HCT116 (cell line): Measurements from ENCODE around the gene CERS2. TPM values are rescaled to one million over a fixed set of nuclear protein-coding genes. Genes with fewer than 3 reads are reported as not detected.

ENCODE experiments used
- ATAC-seq: fragments of 200-7000 bp; cut with Tn5 transposase; 2 replicates; pipeline ENCODE4 v1.9.1; 2020; ENCODE audit warnings: mild to moderate bottlenecking, moderate library complexity
- BruUV-seq: library from RNA; stranded (reverse); fragments of 400-500 nt; replicated peaks from 2 replicates; lab custom pipeline; 2021; lab: Mats Ljungman, UMichigan
- CTCF ChIA-PET: fragments of 300-600 bp; sonication (Branson Sonifier 250); formaldehyde crosslinking; loops from one replicate; lab custom pipeline; 2021; ENCODE audit warnings: antibody characterized with exemption; lab: Charles Lee
- POLR2A ChIA-PET: fragments of 300-600, 350-600 bp; sonication (Branson Sonifier 250); formaldehyde crosslinking; loops from one replicate; lab custom pipeline; 2021; ENCODE audit warnings: antibody characterized with exemption; lab: Charles Lee
- RAD21 ChIA-PET, 2 experiments: fragments of 300-600 bp; sonication (Branson Sonifier 250); formaldehyde crosslinking; loops; one replicate each; lab custom pipeline; 2023; ENCODE audit warnings: low total read pairs in 2 of 2; ENCODE audit not compliant: uncharacterized antibody in 2 of 2, unreplicated experiment in 2 of 2, low non-redundant PET in 1 of 2; lab: Charles Lee
- DNase-seq: peaks from one replicate; pipeline ENCODE4 v3.0.0-alpha.2; 2010; ENCODE audit warnings: low read depth, low spot score
- H2AFZ ChIP-seq: fragments of 200-600 bp; shearing (Covaris generic), sonication (generic); 2 replicates; pipeline ENCODE4 v1.6.1; 2017; ENCODE audit warnings: low read depth, mixed run types, mixed read lengths, antibody characterized with exemption, low read length; ENCODE audit not compliant: poor library complexity, severe bottlenecking
- H3K27ac ChIP-seq: 2 replicates; pipeline ENCODE4 v1.5.1; 2012; ENCODE audit warnings: low read depth, low read length
- H3K27me3 ChIP-seq: fragments of 200-600 bp; sonication (generic); 2 replicates; pipeline ENCODE4 v1.6.1; 2016; ENCODE audit warnings: mixed run types, low read length, mixed read lengths; ENCODE audit not compliant: insufficient read depth
- H3K36me3 ChIP-seq, 2 experiments: fragments of 200-500 bp in 1 of 2; fragments of 200-600 bp in 1 of 2; sonication (Bioruptor generic) in 1 of 2; sonication (generic) in 1 of 2; 2 replicates each; pipeline versions ENCODE4 v1.5.1 to v1.6.1; 2014 to 2016; ENCODE audit warnings: low read length in 2 of 2, inconsistent platforms in 1 of 2, mixed read lengths in 1 of 2, mixed run types in 1 of 2; ENCODE audit not compliant: insufficient read depth in 2 of 2, control insufficient read depth in 1 of 2
- H3K4me1 ChIP-seq, 2 experiments: fragments of 200-600 bp in 1 of 2; sonication (generic) in 1 of 2; 2 replicates each; pipeline versions ENCODE4 v1.5.1 to v1.6.1; 2012 to 2017; ENCODE audit warnings: low read length in 2 of 2, inconsistent platforms in 1 of 2, mild to moderate bottlenecking in 1 of 2, mixed read lengths in 1 of 2, mixed run types in 1 of 2, moderate library complexity in 1 of 2; ENCODE audit not compliant: insufficient read depth in 2 of 2, control insufficient read depth in 1 of 2
- H3K4me2 ChIP-seq: fragments of 200-600 bp; sonication (generic); 2 replicates; pipeline ENCODE4 v1.6.1; 2017; ENCODE audit warnings: mixed run types, low read length, mixed read lengths
- H3K4me3 ChIP-seq, 2 experiments: fragments of 200-600 bp in 1 of 2; sonication (generic) in 1 of 2; replicated peaks in 1 of 2; 2 replicates each; pipeline ENCODE4 v1.5.1; 2011 to 2016; ENCODE audit warnings: low read length in 2 of 2, control low read depth in 1 of 2, low read depth in 1 of 2, mild to moderate bottlenecking in 1 of 2, mixed read lengths in 1 of 2, mixed run types in 1 of 2
- H3K79me2 ChIP-seq: fragments of 200-600 bp; sonication (generic); 2 replicates; pipeline ENCODE4 v1.6.1; 2017; ENCODE audit warnings: mild to moderate bottlenecking, mixed run types, low read length, moderate library complexity, mixed read lengths; ENCODE audit not compliant: insufficient read depth
- H3K9ac ChIP-seq: fragments of 200-600 bp; sonication (generic); 2 replicates; pipeline ENCODE4 v1.6.1; 2016; ENCODE audit warnings: low read length, mixed read lengths
- H3K9me2 ChIP-seq: fragments of 200-600 bp; sonication (generic), shearing (Covaris generic); 2 replicates; pipeline ENCODE4 v1.6.1; 2017; ENCODE audit warnings: mixed run types, mild to moderate bottlenecking, moderate library complexity; ENCODE audit not compliant: insufficient read depth
- H3K9me3 ChIP-seq, 2 experiments: fragments of 200-500 bp in 1 of 2; fragments of 200-600 bp in 1 of 2; sonication (Bioruptor generic) in 1 of 2; sonication (generic) in 1 of 2; 2 replicates each; pipeline ENCODE4 v1.6.1; 2014 to 2017; ENCODE audit warnings: low read length in 2 of 2, mixed read lengths in 2 of 2, inconsistent platforms in 1 of 2, low read depth in 1 of 2, mild to moderate bottlenecking in 1 of 2, mixed run types in 1 of 2, moderate library complexity in 1 of 2; ENCODE audit not compliant: control insufficient read depth in 1 of 2, insufficient read depth in 1 of 2
- H4K20me1 ChIP-seq: fragments of 200-600 bp; sonication (generic), shearing (Covaris generic); 2 replicates; pipeline ENCODE4 v1.6.1; 2017; ENCODE audit warnings: mixed run types, mild to moderate bottlenecking, moderate library complexity; ENCODE audit not compliant: insufficient read depth
- CBX3 ChIP-seq: IDR thresholded peaks from 2 replicates; pipeline ENCODE4 v1.6.1; 2012; ENCODE audit warnings: low read depth
- ELF1 ChIP-seq: IDR thresholded peaks from 2 replicates; pipeline ENCODE4 v1.6.1; 2012; ENCODE audit warnings: low read depth, borderline replicate concordance
- EZH2 ChIP-seq: fragments of 200-600 bp; sonication (generic); IDR thresholded peaks from 2 replicates; pipeline ENCODE4 v1.6.1; 2017; ENCODE audit warnings: antibody characterized with exemption, mixed run types
- FOSL1 ChIP-seq: IDR thresholded peaks from 2 replicates; pipeline ENCODE4 v1.6.1; 2012; ENCODE audit warnings: low read depth
- POLR2A ChIP-seq: IDR thresholded peaks from 2 replicates; pipeline ENCODE4 v1.7.0; 2011; ENCODE audit warnings: borderline replicate concordance; ENCODE audit not compliant: insufficient read depth, insufficient read length; ENCODE audit errors: extremely low read depth
- POLR2AphosphoS5 ChIP-seq: IDR thresholded peaks from 2 replicates; pipeline ENCODE4 v1.6.1; 2011; ENCODE audit warnings: mild to moderate bottlenecking, low read depth, low read length, moderate library complexity
- SRF ChIP-seq: IDR thresholded peaks from 2 replicates; pipeline ENCODE4 v1.6.1; 2012; ENCODE audit warnings: low read depth
- YY1 ChIP-seq: IDR thresholded peaks from 2 replicates; pipeline ENCODE4 v1.6.1; 2011; ENCODE audit warnings: low read length, low read depth, moderate library complexity, mild to moderate bottlenecking; ENCODE audit not compliant: insufficient replicate concordance; ENCODE audit errors: extremely low read depth
- ZFX ChIP-seq: fragments of 450-650 bp; IDR thresholded peaks from 2 replicates; pipeline ENCODE4 v1.6.1; 2017
- intact Hi-C: fragments of 100-400 bp; cut with micrococcal nuclease; formaldehyde crosslinking; loops from 2 replicates; pipeline ENCODE4 v1.10.0; 2022
- total RNA-seq: library from RNA; stranded (reverse); gene quantifications from one replicate; pipeline ENCODE4 v1.2.1, GENCODE V29; 2021; ENCODE audit not compliant: unreplicated experiment
- TF ChIP-seq, protein P1 (sequence below): IDR thresholded peaks from 2 replicates; pipeline ENCODE4 v1.6.1; 2012
- TF ChIP-seq, protein P2 (sequence below): IDR thresholded peaks from 2 replicates; pipeline ENCODE4 v1.6.1; 2011; ENCODE audit warnings: mild to moderate bottlenecking, low read length, moderate library complexity; ENCODE audit not compliant: insufficient replicate concordance; ENCODE audit errors: extremely low read depth
- TF ChIP-seq, protein P3 (sequence below), 3 experiments: fragments of 200-600 bp in 1 of 3; sonication (generic) in 1 of 3; IDR thresholded peaks in 2 of 3; conservative IDR thresholded peaks in 1 of 3; 2 replicates each; pipeline ENCODE4 v1.5.1; 2012 to 2017; ENCODE audit warnings: low read depth in 2 of 3, low read length in 2 of 3, antibody characterized with exemption in 1 of 3, borderline replicate concordance in 1 of 3, control low read depth in 1 of 3, mild to moderate bottlenecking in 1 of 3, mixed read lengths in 1 of 3, mixed run types in 1 of 3, moderate library complexity in 1 of 3; ENCODE audit not compliant: insufficient read depth in 1 of 3

The CERS2 gene
- total RNA-seq, 1 experiment from 2014 or later: 218 TPM

DNA sequence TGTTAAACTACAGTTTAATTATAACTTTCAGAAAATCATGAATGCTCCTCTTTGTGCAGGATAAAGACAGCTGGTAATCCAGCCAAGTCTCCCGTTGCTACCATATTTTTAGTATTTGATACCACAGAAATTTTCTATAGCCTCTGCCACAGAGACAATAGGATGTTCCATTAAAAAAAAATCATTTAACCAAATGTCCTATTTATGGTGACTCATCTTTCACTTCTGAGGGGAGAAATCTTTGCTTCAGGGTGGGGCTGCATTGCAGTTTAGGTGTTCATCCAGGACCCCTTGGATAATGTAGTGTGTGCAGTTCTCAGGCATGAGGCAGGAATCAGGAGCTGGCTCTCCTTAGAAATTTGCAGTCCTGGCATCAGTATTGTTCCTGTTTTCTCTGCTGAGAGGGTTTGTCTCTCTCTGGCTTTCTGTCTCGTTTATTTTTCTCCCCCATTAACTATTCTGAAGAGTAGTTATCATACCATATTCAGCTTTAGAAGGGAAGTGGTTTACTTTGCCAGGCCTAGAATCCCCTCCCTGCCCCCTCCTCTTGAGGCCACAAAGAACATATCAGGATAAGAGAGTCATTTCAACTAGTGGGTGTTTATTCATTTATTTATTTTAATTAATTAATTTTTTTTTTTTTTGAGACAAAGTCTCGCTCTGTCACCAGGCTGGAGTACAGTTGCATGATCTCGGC, 36.7 kb upstream of the CERS2 start:
- DNase-seq (no peak), ATAC-seq (no peak)
- Histone ChIP-seq H3K79me2 (peaks cover 16% of the 10 kb centered on the region), H3K27ac (no peak overlapping the region), H3K36me3 (no peaks in the 10 kb centered on the region), H3K4me3 (no peak overlapping the region), H3K4me1 (peaks cover 10 to 30% of the 10 kb centered on the region in 2 experiments; a peak in 3 of 4 replicates), H4K20me1 (no peaks in the 10 kb centered on the region), H2AFZ (no peak overlapping the region)
- no TSS peak for BruUV-seq
- CTCF ChIA-PET: interaction anchor here (0.6 kb wide), 1 partner anchor 167 kb away, joined by 3 read pairs; no protein-coding TSS in a partner anchor
- TF ChIP-seq FOSL1: no peak
- no peak for TF ChIP-seq POLR2AphosphoS5
- TF ChIP-seq SRF: no peak
- TF ChIP-seq, all 23 proteins: peak for 0
- ChIA-PET RAD21 (no interaction called here), POLR2A (no interaction called here)
- Histone ChIP-seq H3K4me2 (no peak overlapping the region), H3K9me3 (no peaks in the 10 kb centered on the region), H3K27me3 (no peaks in the 10 kb centered on the region), H3K9me2 (no peaks in the 10 kb centered on the region), H3K9ac (no peak overlapping the region)
- intact Hi-C loops: no loop called here

DNA sequence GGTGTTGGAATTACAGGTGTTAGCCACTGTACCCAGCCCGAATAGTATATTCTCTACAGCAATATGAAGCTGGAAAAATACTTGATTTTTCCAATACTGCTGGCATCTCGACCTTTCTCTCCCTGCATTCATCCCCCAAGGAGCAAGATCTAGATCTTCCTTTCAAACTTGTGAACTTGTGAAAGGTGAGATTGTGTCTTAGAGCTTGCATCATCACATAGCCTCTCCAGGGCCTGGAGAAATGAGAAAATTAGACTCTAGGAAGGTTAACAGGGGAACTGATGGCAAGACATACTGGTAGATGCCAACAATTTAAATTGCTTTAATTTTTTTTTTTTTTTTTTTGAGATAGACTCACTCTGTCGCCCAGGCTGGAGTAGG, 35.7 kb upstream of the CERS2 start:
- DNase-seq (no peak), ATAC-seq (no peak)
- RAD21 ChIA-PET: no interaction called here
- peaks cover 11 to 34% of the 10 kb centered on the region in 2 experiments; a peak in 3 of 4 replicates for H3K4me1 ChIP-seq
- intact Hi-C loops: no loop called here
- H3K9me2 ChIP-seq: no peaks in the 10 kb centered on the region
- POLR2A ChIA-PET: no interaction called here
- H3K36me3 ChIP-seq: no peaks in the 10 kb centered on the region
- no peak overlapping the region for H2AFZ ChIP-seq
- no peaks in the 10 kb centered on the region for H3K9me3 ChIP-seq
- BruUV-seq: no TSS peak
- no peak overlapping the region for H3K4me2 ChIP-seq
- no peaks in the 10 kb centered on the region for H3K27me3 ChIP-seq
- peaks cover 16% of the 10 kb centered on the region for H3K79me2 ChIP-seq
- CTCF ChIA-PET: no interaction called here
- no peak overlapping the region for H3K4me3 ChIP-seq
- no peaks in the 10 kb centered on the region for H4K20me1 ChIP-seq
- H3K27ac ChIP-seq: no peak overlapping the region
- no peak overlapping the region for H3K9ac ChIP-seq
- TF ChIP-seq POLR2A (no peak), SRF (no peak), ELF1 (no peak), YY1 (no peak), CBX3 (no peak), EZH2 (no peak), ZFX (no peak)
- TF ChIP-seq, protein P1, sequence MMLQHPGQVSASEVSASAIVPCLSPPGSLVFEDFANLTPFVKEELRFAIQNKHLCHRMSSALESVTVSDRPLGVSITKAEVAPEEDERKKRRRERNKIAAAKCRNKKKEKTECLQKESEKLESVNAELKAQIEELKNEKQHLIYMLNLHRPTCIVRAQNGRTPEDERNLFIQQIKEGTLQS: no peak
- TF ChIP-seq, protein P2, sequence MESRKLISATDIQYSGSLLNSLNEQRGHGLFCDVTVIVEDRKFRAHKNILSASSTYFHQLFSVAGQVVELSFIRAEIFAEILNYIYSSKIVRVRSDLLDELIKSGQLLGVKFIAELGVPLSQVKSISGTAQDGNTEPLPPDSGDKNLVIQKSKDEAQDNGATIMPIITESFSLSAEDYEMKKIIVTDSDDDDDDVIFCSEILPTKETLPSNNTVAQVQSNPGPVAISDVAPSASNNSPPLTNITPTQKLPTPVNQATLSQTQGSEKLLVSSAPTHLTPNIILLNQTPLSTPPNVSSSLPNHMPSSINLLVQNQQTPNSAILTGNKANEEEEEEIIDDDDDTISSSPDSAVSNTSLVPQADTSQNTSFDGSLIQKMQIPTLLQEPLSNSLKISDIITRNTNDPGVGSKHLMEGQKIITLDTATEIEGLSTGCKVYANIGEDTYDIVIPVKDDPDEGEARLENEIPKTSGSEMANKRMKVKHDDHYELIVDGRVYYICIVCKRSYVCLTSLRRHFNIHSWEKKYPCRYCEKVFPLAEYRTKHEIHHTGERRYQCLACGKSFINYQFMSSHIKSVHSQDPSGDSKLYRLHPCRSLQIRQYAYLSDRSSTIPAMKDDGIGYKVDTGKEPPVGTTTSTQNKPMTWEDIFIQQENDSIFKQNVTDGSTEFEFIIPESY: no peak
- TF ChIP-seq, protein P3, sequence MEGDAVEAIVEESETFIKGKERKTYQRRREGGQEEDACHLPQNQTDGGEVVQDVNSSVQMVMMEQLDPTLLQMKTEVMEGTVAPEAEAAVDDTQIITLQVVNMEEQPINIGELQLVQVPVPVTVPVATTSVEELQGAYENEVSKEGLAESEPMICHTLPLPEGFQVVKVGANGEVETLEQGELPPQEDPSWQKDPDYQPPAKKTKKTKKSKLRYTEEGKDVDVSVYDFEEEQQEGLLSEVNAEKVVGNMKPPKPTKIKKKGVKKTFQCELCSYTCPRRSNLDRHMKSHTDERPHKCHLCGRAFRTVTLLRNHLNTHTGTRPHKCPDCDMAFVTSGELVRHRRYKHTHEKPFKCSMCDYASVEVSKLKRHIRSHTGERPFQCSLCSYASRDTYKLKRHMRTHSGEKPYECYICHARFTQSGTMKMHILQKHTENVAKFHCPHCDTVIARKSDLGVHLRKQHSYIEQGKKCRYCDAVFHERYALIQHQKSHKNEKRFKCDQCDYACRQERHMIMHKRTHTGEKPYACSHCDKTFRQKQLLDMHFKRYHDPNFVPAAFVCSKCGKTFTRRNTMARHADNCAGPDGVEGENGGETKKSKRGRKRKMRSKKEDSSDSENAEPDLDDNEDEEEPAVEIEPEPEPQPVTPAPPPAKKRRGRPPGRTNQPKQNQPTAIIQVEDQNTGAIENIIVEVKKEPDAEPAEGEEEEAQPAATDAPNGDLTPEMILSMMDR (IDR thresholded peaks at IDR 0.05 in 2 of 3, conservative IDR thresholded peaks at IDR 0.05 in 1 of 3; ENCODE audit: borderline replicate concordance in 1 of 3, insufficient read depth in 1 of 3, low read depth in 2 of 3, low read length in 2 of 3): no peak
